K562 (cell line): Measurements from ENCODE around the gene ITLN1. TPM values are rescaled to one million over a fixed set of nuclear protein-coding genes. Genes with fewer than 3 reads are reported as not detected.

Experiments
- ATAC-seq: fragments of 200-7000 bp; cut with Tn5 transposase; 3 replicates; pipeline ENCODE4 v1.9.1; 2020; ENCODE audit warnings: moderate library complexity
- BruUV-seq: library from RNA; stranded (reverse); fragments of 400-500 nt; replicated peaks from 2 replicates; lab custom pipeline; 2021; lab: Mats Ljungman, UMichigan
- CTCF ChIA-PET: fragments of 300-600 bp; formaldehyde crosslinking; extraction: SDS; loops from one replicate; lab custom pipeline; 2021; ENCODE audit warnings: low intra/inter-chr PET ratio; lab: Yijun Ruan, JAX
- POLR2A ChIA-PET: fragments of 300-600, 350-650 bp; sonication (Branson Sonifier 250); formaldehyde crosslinking; extraction: SDS; loops from one replicate; lab custom pipeline; 2021; ENCODE audit warnings: antibody characterized with exemption, inconsistent platforms; lab: Yijun Ruan, JAX
- DNase-seq, 4 experiments: peaks; one replicate each; pipeline versions ENCODE4 v3.0.0 to v3.0.0-alpha.2; 2011 to 2018; ENCODE audit warnings: low spot score in 3 of 4, mixed read lengths in 3 of 4; ENCODE audit errors: extremely low read depth in 1 of 4
- FAIRE-seq: peaks from 2 replicates; lab custom pipeline; 2011; peaks lifted over from hg19 to GRCh38; lab: Jason Lieb, UNC
- H2AFZ ChIP-seq: 2 replicates; pipeline ENCODE4 v1.6.0; 2011; ENCODE audit warnings: low read depth, low read length, control low read depth, inconsistent platforms
- H3K27ac ChIP-seq: fragments of 200-600 bp; 3 replicates; pipeline ENCODE4 v1.8.0; 2011; ENCODE audit warnings: low read depth, mild to moderate bottlenecking, control low read depth, inconsistent platforms, low read length, moderate library complexity, mixed read lengths; ENCODE audit errors: extremely low read depth
- H3K27me3 ChIP-seq, 2 experiments: fragments of 300-600 bp in 1 of 2; 2 replicates in 1 of 2; 3 replicates in 1 of 2; pipeline versions ENCODE4 v1.6.0 to v1.8.0; 2011; ENCODE audit warnings: inconsistent platforms in 2 of 2, low read length in 2 of 2, mild to moderate bottlenecking in 1 of 2, mixed read lengths in 1 of 2, moderate library complexity in 1 of 2; ENCODE audit not compliant: control insufficient read depth in 2 of 2, insufficient read depth in 2 of 2
- H3K36me3 ChIP-seq: fragments of 300-600 bp; 3 replicates; pipeline ENCODE4 v1.8.0; 2011; ENCODE audit warnings: mild to moderate bottlenecking, low read length, inconsistent platforms; ENCODE audit not compliant: control insufficient read depth, insufficient read depth
- H3K4me1 ChIP-seq, 2 experiments: fragments of 200-600 bp in 1 of 2; replicated peaks in 1 of 2; 2 replicates in 1 of 2; 3 replicates in 1 of 2; pipeline versions ENCODE4 v1.5.1 to v1.8.0; 2011; ENCODE audit warnings: inconsistent platforms in 2 of 2, low read length in 2 of 2, mild to moderate bottlenecking in 1 of 2, mixed read lengths in 1 of 2, moderate library complexity in 1 of 2; ENCODE audit not compliant: control insufficient read depth in 2 of 2, insufficient read depth in 2 of 2
- H3K4me2 ChIP-seq: 2 replicates; pipeline ENCODE4 v1.6.1; 2011; ENCODE audit warnings: low read length, control low read depth, inconsistent platforms, mixed read lengths; ENCODE audit not compliant: insufficient read depth
- H3K4me3 ChIP-seq: fragments of 200-600 bp; sonication (generic), shearing (Covaris generic); 2 replicates; pipeline ENCODE4 v1.5.1; 2016; ENCODE audit warnings: control low read depth, inconsistent platforms
- H3K79me2 ChIP-seq: fragments of 200-600 bp; 3 replicates; pipeline ENCODE4 v1.8.0; 2011; ENCODE audit warnings: low read length, inconsistent platforms; ENCODE audit not compliant: control insufficient read depth, insufficient read depth
- H3K9ac ChIP-seq, 2 experiments: 2 replicates each; pipeline versions ENCODE4 v1.6.0 to v1.6.1; 2011; ENCODE audit warnings: low read depth in 2 of 2, low read length in 2 of 2, control low read depth in 1 of 2, inconsistent platforms in 1 of 2, mild to moderate bottlenecking in 1 of 2, mixed read lengths in 1 of 2; ENCODE audit not compliant: insufficient read depth in 1 of 2
- H3K9me1 ChIP-seq: one replicate; pipeline ENCODE4 v1.6.0; 2011; ENCODE audit warnings: inconsistent platforms, mild to moderate bottlenecking, low read length, moderate library complexity; ENCODE audit not compliant: control insufficient read depth, insufficient read depth
- H3K9me3 ChIP-seq: replicated peaks from 2 replicates; pipeline ENCODE4 v1.5.1; 2011; ENCODE audit warnings: low read depth, low read length, inconsistent platforms; ENCODE audit not compliant: control insufficient read depth, insufficient read depth
- H4K20me1 ChIP-seq: replicated peaks from 2 replicates; pipeline ENCODE4 v1.6.1; 2011; ENCODE audit warnings: low read length, inconsistent platforms, mixed read lengths; ENCODE audit not compliant: control insufficient read depth, insufficient read depth
- CTCF ChIP-seq, 3 experiments: IDR thresholded peaks in 2 of 3; conservative IDR thresholded peaks in 1 of 3; 2 replicates each; pipeline ENCODE4 v1.5.1; 2011 to 2012; ENCODE audit warnings: low read length in 3 of 3, mild to moderate bottlenecking in 3 of 3, control low read depth in 2 of 3, improper control_type of control experiment in 1 of 3, inconsistent platforms in 1 of 3, low read depth in 1 of 3, mixed read lengths in 1 of 3, moderate library complexity in 1 of 3; ENCODE audit not compliant: insufficient read depth in 2 of 3
- FOXK2 ChIP-seq, 2 experiments: fragments of 450-650 bp; IDR thresholded peaks in 1 of 2; conservative IDR thresholded peaks in 1 of 2; 2 replicates each; pipeline ENCODE4 v1.6.1; 2016; ENCODE audit warnings: low read depth in 2 of 2, mild to moderate bottlenecking in 1 of 2
- KAT8 ChIP-seq: fragments of 450-650 bp; IDR thresholded peaks from 2 replicates; pipeline ENCODE4 v1.6.1; 2016; ENCODE audit warnings: low read depth, mild to moderate bottlenecking
- ZNF384 ChIP-seq: IDR thresholded peaks from 2 replicates; pipeline ENCODE4 v1.6.1; 2012; ENCODE audit warnings: low read depth, low read length, improper control_type of control experiment
- ZNF407 ChIP-seq: fragments of 450-650 bp; IDR thresholded peaks from 2 replicates; pipeline ENCODE4 v1.6.1; 2016; ENCODE audit warnings: low read depth
- WGBS: fragments of 100-300 bp; shearing (Covaris generic); methylation state at CpG from one replicate; pipeline ENCODE4 v1.1.6; 2016; ENCODE audit warnings: low coverage, mixed read lengths; ENCODE audit not compliant: insufficient coverage; ENCODE audit errors: missing lambda C conversion rate; 5-methylcytosine and 5-hydroxymethylcytosine counted together
- in situ Hi-C: fragments of 300-500 bp; cut with MboI; formaldehyde crosslinking; loops from 4 replicates; pipeline ENCODE4 v1.15.0; 2018; ENCODE audit warnings: inconsistent platforms, mixed read lengths
- intact Hi-C: fragments of 100-400 bp; cut with micrococcal nuclease; formaldehyde crosslinking; loops from 2 replicates; pipeline ENCODE4 v1.14.2; 2022
- polyA plus RNA-seq, 8 experiments: library from polyadenylated mRNA; depleted of rRNA in 4 of 8; stranded (reverse) in 5 of 8; unstranded in 3 of 8; fragments of >200 nt; fragmentation: Nextera tagmentation in 2 of 8; fragmentation: Illumina TruSeq in 1 of 8; extraction: Ambion mirVana in 2 of 8; extraction: Trizol in 1 of 8; gene quantifications; 2 replicates each; pipeline versions ENCODE4 v1.2.1 to v1.2.3, GENCODE V29; 2011 to 2014; ENCODE audit warnings: inconsistent platforms in 1 of 8, missing spikeins in 1 of 8
- total RNA-seq, 7 experiments: library from RNA; depleted of rRNA in 6 of 7; stranded (reverse); fragments of >200 nt in 6 of 7; fragmentation: Illumina TruSeq in 2 of 7; extraction: Trizol in 2 of 7; gene quantifications; 2 replicates each; pipeline versions ENCODE4 v1.2.1 to v1.2.3, GENCODE V29; 2011 to 2021; ENCODE audit warnings: low replicate concordance in 1 of 7

ITLN1 gene
- total and polyA plus RNA-seq, 9 of the 15 experiments (the other 6 are each of a cell fraction or from before 2014, with no cell fraction given): not detected

- ChIA-PET CTCF (interaction anchor here (0.6 to 2.3 kb wide), 9 partner anchors 15 to 539 kb away, joined by 3 to 18 read pairs (median 3); partner anchors contain the start of gene ITLN2), POLR2A (interaction anchor here (0.6 to 0.7 kb wide), 3 partner anchors 11 to 475 kb away, joined by 3 to 4 read pairs (median 4); no protein-coding TSS in a partner anchor)
- Histone ChIP-seq H3K27ac (no peak overlapping the region), H3K9ac (no peak overlapping the region), H3K79me2 (no peaks in the 10 kb centered on the region), H3K9me1 (no peaks in the 10 kb centered on the region), H3K4me2 (no peak overlapping the region), H3K4me3 (no peak overlapping the region), H3K27me3 (peaks cover 2 to 23% of the 10 kb centered on the region in 2 experiments; a peak in 2 of 5 replicates), H3K4me1 (0 out of 5 replicates have a peak, but pooled peaks cover 0 to 3% of the 10 kb centered on the region in 2 experiments), H3K9me3 (no peaks in the 10 kb centered on the region), H3K36me3 (no peaks in the 10 kb centered on the region), H2AFZ (no peak overlapping the region), H4K20me1 (no peaks in the 10 kb centered on the region)
- in situ Hi-C loops: loop anchor here (5.0 to 25.0 kb wide), 2 partner anchors 117 to 252 kb away; partner anchors contain the start of genes ITLN2, KLHDC9 and NECTIN4
- peak; percentile 67 for FAIRE-seq
- 0% methylated on average over 3 of the region's 3 CpGs for WGBS
- no TSS peak for BruUV-seq
- ATAC-seq: peak; percentile 28; the same call in 1 of the 3 replicates
- peak; percentile 38 to 58 (median 42) for DNase-seq
- intact Hi-C loops: loop anchor here (1.0 to 10.0 kb wide), 4 partner anchors 116 to 340 kb away; partner anchors contain the start of genes B4GALT3 and KLHDC9
- peak; percentile 89 for TF ChIP-seq ZNF384
- TF ChIP-seq CTCF (IDR thresholded peaks at IDR 0.05 in 2 of 3, conservative IDR thresholded peaks at IDR 0.05 in 1 of 3; ENCODE audit: insufficient read depth in 2 of 3, low read depth in 1 of 3, low read length in 3 of 3): peak; percentile 66 to 89 (median 77); a peak in 5 of 6 replicates
- no peak for TF ChIP-seq FOXK2 (conservative IDR thresholded peaks at IDR 0.05 in 1 of 2, IDR thresholded peaks at IDR 0.05 in 1 of 2; ENCODE audit: low read depth in 2 of 2)
- no peak for TF ChIP-seq KAT8
- no peak for TF ChIP-seq ZNF407
These were observed 49.9 kb downstream of the ITLN1 start for GRCh38 chr1:160834945-160835565.
